Stimulated activated CD8-positive, alpha-beta memory T cell treated with anti-CD3 and anti-CD28 coated beads, Interleukin-7, amount 100 ng/mL, for 1 hour (primary cell): ENCODE results near the gene CCDC66.

Experiments
- DNase-seq, 2 donors: peaks; one replicate each; pipeline ENCODE4 v3.0.0-alpha.2; 2020; ENCODE audit warnings: low read depth in 2 of 2

CCDC66 gene

GRCh38 chr3:56621681-56622080, 64.7 kb downstream of the CCDC66 start:
- DNase-seq, result no peak

- no peak for DNase-seq
Measured at GRCh38 chr3:56622381-56622780, 65.4 kb downstream of the CCDC66 start.

GRCh38 chr3:56624725-56625124, 67.8 kb downstream of the CCDC66 start:
- no peak for DNase-seq

GRCh38 chr3:56629047-56629446, 72.1 kb downstream of the CCDC66 start:
- no peak for DNase-seq

- DNase-seq, result no peak
Measured at GRCh38 chr3:56629451-56629850, 72.5 kb downstream of the CCDC66 start.

- no peak for DNase-seq
Measured at GRCh38 chr3:56630966-56631365, 74.0 kb downstream of the CCDC66 start.

- DNase-seq, result no peak
Measured at GRCh38 chr3:56633181-56633580, 76.2 kb downstream of the CCDC66 start.

GRCh38 chr3:56633602-56634535, 76.9 kb downstream of the CCDC66 start:
- no peak for DNase-seq

- no peak for DNase-seq
Measured at GRCh38 chr3:56645407-56645806, 88.4 kb downstream of the CCDC66 start.

GRCh38 chr3:56654460-56654859, 97.5 kb downstream of the CCDC66 start:
- no peak for DNase-seq

GRCh38 chr3:56655709-56656108, 98.7 kb downstream of the CCDC66 start:
- DNase-seq, result no peak

- DNase-seq, result no peak
Measured at GRCh38 chr3:56664823-56665222, 107.8 kb downstream of the CCDC66 start.

GRCh38 chr3:56667973-56668579, 111.1 kb downstream of the CCDC66 start:
- no peak for DNase-seq
